Measurements from ENCODE around the gene TDRD9. TPM values are rescaled to one million over a fixed set of nuclear protein-coding genes. Genes with fewer than 3 reads are reported as not detected.

Gene TDRD9
- total RNA-seq, 1 donor from 2014 or later: 0.19 TPM

DNA sequence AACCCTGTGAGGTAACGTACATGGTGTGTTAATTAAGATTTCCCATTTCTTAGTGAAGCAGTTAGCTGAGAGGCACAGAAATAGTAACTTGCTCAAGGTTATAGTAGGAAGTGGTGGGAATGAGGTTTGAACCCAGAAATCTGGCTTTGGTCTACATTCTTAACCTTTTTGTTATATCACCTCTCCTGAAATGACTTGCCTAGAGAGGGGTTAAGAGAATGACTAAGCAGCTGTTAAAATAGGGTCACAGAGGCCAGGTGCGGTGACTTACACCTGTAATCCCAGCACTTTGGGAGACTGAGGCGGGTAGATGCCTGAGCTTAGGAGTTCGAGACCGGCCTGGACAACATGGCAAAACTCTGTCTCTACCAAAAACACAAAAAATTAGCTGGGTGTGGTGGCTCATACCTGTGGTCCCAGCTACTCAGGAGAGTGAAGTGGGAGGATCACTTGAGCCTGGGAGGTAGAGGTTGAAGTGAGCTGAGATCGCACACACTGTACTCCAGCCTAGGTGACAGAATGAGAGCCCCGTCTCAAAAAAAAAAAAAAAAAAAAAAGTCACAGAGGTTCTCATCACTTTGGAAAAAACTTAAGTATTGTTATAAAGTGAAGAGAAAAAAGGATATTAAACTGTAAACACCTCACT lies 71.7 kb downstream of the TDRD9 start:
- no peaks in the 10 kb centered on the region for H3K9me3 Mint-ChIP-seq
- H3K27me3 Mint-ChIP-seq: peaks cover 8% of the 10 kb centered on the region
- H3K4me3 Mint-ChIP-seq: no peak overlapping the region
- DNase-seq: no peak
- H3K36me3 Mint-ChIP-seq (ENCODE audit: low read depth): no peaks in the 10 kb centered on the region
- H3K4me1 Mint-ChIP-seq: no peaks in the 10 kb centered on the region
- intact Hi-C loops (cut with micrococcal nuclease): no loop called here
- H3K27ac Mint-ChIP-seq: no peak overlapping the region

DNA sequence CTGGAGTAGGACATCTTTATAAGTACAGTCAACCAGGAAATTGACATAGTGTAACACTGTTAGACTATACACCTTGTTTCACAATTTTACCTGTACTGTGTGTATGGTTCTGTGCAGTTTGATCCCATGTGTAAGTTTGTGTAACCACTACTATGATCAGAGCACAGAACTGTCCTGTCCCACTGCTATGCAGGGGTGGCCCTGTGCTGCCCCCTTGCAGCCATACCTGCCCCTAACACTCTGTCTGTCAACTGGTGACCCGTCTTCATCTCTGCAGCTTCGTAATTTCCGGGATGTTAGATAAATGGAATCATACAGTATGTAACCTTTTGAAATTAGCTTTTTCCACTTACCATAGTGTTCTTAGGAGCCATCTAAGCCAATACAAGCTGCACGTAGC lies 72.7 kb downstream of the TDRD9 start:
- Mint-ChIP-seq H3K9me3 (no peaks in the 10 kb centered on the region), H3K27me3 (peaks cover 5% of the 10 kb centered on the region), H3K36me3 (ENCODE audit: low read depth) (no peaks in the 10 kb centered on the region), H3K4me3 (no peak overlapping the region), H3K4me1 (no peaks in the 10 kb centered on the region), H3K27ac (no peak overlapping the region)
- intact Hi-C loops (cut with micrococcal nuclease): no loop called here
- no peak for DNase-seq

DNA sequence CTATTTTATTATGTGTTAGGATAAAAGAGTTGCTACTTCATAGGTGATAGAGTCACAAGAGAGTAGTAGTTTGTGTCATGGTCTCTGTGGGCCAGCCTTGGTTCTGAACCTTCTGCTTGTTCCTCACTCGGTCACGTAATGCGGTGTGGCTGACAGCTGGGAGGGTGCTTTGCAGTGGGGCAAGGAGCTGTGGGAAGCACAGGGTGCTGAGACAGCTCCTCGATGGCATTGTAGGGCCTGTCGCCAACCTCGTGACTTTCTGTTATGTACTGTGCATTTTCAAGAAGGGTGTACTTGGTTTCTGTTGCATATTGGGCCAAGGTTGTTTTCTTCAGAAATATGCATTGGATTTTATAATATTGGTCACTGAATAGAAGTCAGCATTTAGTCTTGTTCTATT lies 75.4 kb downstream of the TDRD9 start:
- H3K27me3 Mint-ChIP-seq: peaks cover 5% of the 10 kb centered on the region
- no peak overlapping the region for H3K4me3 Mint-ChIP-seq
- intact Hi-C loops (cut with micrococcal nuclease): no loop called here
- H3K27ac Mint-ChIP-seq: no peak overlapping the region
- no peaks in the 10 kb centered on the region for H3K9me3 Mint-ChIP-seq
- DNase-seq: no peak
- no peaks in the 10 kb centered on the region for H3K36me3 Mint-ChIP-seq (ENCODE audit: low read depth)
- H3K4me1 Mint-ChIP-seq: no peaks in the 10 kb centered on the region

DNA sequence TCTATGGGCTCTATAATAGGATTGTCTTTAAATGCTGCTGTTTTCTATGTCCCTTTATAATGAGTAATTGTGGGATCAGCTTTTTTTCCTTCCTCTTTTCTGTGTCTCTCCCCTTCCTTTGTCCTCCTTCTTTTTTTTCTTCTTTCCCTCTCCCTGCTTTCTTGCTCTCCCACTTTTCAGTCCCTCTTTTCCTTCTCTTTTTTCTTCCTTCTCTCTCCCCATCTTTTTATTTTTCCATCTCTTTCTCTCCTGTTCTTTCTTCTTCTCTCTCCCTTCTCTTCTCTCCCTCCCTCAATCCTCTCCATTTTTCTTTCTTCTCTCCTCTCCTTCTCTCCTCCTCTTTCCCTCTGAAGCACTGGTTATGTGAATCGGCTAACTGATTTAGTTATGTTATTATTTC lies 76.6 kb downstream of the TDRD9 start:
- H3K27me3 Mint-ChIP-seq: peaks cover 5% of the 10 kb centered on the region
- intact Hi-C loops (cut with micrococcal nuclease): no loop called here

DNA sequence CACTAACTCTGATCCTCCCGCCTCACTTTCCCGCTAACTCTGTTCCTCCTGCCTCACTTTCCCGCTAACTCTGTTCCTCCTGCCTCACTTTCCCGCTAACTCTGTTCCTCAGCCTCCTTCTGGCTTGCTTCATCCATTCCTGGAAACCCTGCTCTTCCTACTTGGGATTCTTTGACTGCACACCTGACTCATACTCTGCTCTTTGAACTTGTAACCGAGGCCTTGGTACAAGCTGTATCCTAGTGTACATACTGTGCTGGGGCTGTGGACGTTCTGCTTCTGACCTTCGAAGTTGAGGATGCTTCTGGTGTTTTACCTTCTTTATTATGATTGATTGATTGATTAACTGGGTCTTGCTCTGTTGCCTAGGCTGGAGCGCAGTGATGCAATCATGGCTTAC lies 77.2 kb downstream of the TDRD9 start:
- DNase-seq: no peak
- peaks cover 5% of the 10 kb centered on the region for H3K27me3 Mint-ChIP-seq
- intact Hi-C loops (cut with micrococcal nuclease): no loop called here
- H3K4me1 Mint-ChIP-seq: no peaks in the 10 kb centered on the region
- H3K9me3 Mint-ChIP-seq: no peaks in the 10 kb centered on the region
- no peak overlapping the region for H3K4me3 Mint-ChIP-seq
- no peaks in the 10 kb centered on the region for H3K36me3 Mint-ChIP-seq (ENCODE audit: low read depth)
- H3K27ac Mint-ChIP-seq: no peak overlapping the region

More for the DNA sequence above, 76.6 kb downstream of the TDRD9 start:
- H3K4me1 Mint-ChIP-seq: no peaks in the 10 kb centered on the region
- no peaks in the 10 kb centered on the region for H3K36me3 Mint-ChIP-seq (ENCODE audit: low read depth)
- H3K4me3 Mint-ChIP-seq: no peak overlapping the region
- H3K27ac Mint-ChIP-seq: no peak overlapping the region
- no peak for DNase-seq
- H3K9me3 Mint-ChIP-seq: no peaks in the 10 kb centered on the region

DNA sequence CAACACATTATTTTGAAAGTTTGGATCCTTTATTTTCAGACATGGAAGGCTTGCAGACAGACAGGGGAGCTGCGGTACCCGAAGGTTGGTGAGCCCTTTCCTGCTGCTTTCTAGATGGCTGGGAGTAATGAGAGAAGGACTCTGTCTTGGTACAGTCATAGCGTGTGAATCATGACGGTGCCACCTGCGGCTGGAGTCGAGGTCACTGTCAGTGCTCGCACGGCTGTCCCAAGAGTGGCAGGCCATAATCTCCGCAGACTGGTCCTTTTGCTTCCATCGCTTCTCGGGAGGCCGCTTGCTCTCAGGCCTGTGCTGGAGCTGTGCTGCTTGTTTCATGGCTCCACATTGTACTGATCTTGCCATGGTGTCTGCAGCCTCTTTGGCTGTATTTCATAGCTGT lies 78.9 kb downstream of the TDRD9 start:
- no peak overlapping the region for H3K4me3 Mint-ChIP-seq
- DNase-seq: peak; percentile 46

DNA sequence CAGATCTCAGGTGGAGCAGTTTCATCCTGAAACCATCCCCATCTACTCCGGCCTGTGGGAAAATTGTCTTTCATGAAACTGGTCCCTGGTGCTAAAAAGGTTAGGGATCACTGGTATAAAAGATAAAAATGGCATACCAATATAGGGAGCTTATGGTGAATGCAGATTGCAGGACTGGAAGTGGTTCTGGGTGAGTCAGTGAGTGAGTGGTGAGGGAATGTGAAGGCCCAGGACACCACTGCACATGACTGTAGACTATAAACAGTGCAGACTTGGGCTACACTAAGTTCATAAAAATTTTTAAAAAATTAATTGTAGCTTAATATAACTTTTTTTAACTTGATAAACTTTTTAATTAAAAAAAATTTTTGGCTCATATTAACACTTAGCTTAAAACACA lies 81.0 kb downstream of the TDRD9 start:
- intact Hi-C loops (cut with micrococcal nuclease): no loop called here

More for the DNA sequence above, 78.9 kb downstream of the TDRD9 start:
- no peaks in the 10 kb centered on the region for H3K4me1 Mint-ChIP-seq
- H3K36me3 Mint-ChIP-seq (ENCODE audit: low read depth): no peaks in the 10 kb centered on the region
- intact Hi-C loops (cut with micrococcal nuclease): no loop called here
- peaks cover 4% of the 10 kb centered on the region for H3K27me3 Mint-ChIP-seq
- no peak overlapping the region for H3K27ac Mint-ChIP-seq
- H3K9me3 Mint-ChIP-seq: no peaks in the 10 kb centered on the region

DNA sequence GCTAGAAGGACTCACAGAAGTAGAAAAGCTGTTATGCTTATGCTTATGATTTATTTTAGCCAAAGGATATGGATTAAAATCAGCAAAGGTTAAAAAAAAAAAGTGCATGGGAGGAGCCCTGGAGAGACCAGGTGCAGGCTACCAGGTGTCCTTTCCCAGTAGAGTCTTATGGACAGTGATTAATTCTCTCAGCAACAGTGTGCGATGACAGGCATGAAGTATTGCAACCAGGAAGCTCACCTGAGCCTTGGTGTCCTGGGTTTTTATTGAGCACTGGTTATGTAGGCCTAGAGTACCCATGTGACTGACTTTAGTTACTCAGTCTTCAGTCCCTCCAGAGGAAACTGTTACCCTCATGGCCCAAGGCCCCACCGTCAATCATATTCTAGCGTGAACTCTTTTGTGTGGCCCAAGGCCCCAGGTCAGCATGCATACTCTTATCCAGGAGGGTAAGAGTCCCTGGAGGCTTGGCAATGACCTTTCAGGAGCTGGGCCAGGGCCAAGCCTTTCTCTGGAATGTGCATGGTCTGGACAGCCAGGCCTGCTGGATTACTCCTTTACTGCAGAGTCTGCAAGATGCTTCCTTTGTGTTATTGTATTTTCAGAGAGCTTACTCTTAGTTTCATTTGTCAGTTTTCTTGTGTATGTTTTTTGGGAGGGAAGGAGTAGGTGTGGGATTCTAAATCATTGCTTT lies 83.7 kb downstream of the TDRD9 start:
- Mint-ChIP-seq H3K4me3 (no peak overlapping the region), H3K27ac (no peak overlapping the region), H3K27me3 (peaks cover 3% of the 10 kb centered on the region), H3K4me1 (no peaks in the 10 kb centered on the region), H3K36me3 (ENCODE audit: low read depth) (no peaks in the 10 kb centered on the region), H3K9me3 (no peaks in the 10 kb centered on the region)
- no peak for DNase-seq
- intact Hi-C loops (cut with micrococcal nuclease): no loop called here

More for the DNA sequence above, 81.0 kb downstream of the TDRD9 start:
- DNase-seq: no peak
- H3K27me3 Mint-ChIP-seq: peaks cover 4% of the 10 kb centered on the region
- H3K4me3 Mint-ChIP-seq: no peak overlapping the region
- H3K27ac Mint-ChIP-seq: no peak overlapping the region
- H3K9me3 Mint-ChIP-seq: no peaks in the 10 kb centered on the region
- H3K36me3 Mint-ChIP-seq (ENCODE audit: low read depth): no peaks in the 10 kb centered on the region
- H3K4me1 Mint-ChIP-seq: no peaks in the 10 kb centered on the region

DNA sequence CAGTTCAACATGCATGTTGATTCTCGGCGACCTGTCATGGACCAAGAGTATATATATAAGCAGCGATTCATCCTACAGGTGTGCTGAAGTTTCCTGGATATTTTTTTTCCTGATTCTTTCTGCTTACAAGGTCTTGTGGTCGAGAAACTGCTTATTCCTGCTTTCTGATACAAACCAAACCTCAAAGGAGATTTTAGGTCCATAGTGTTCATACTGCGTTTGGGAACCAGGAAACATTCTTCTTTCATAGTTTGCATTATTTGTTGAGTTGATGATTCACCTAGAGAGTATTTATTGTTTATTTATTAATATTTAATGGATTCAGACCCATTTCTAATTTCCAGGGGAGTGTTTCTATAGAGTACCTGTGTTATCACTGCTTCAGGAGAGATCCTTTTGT lies 86.5 kb downstream of the TDRD9 start:
- Mint-ChIP-seq H3K27ac (no peak overlapping the region), H3K4me1 (no peaks in the 10 kb centered on the region), H3K36me3 (ENCODE audit: low read depth) (no peaks in the 10 kb centered on the region), H3K9me3 (no peaks in the 10 kb centered on the region), H3K27me3 (peaks cover 12% of the 10 kb centered on the region), H3K4me3 (no peak overlapping the region)
- intact Hi-C loops (cut with micrococcal nuclease): no loop called here
- DNase-seq: no peak

DNA sequence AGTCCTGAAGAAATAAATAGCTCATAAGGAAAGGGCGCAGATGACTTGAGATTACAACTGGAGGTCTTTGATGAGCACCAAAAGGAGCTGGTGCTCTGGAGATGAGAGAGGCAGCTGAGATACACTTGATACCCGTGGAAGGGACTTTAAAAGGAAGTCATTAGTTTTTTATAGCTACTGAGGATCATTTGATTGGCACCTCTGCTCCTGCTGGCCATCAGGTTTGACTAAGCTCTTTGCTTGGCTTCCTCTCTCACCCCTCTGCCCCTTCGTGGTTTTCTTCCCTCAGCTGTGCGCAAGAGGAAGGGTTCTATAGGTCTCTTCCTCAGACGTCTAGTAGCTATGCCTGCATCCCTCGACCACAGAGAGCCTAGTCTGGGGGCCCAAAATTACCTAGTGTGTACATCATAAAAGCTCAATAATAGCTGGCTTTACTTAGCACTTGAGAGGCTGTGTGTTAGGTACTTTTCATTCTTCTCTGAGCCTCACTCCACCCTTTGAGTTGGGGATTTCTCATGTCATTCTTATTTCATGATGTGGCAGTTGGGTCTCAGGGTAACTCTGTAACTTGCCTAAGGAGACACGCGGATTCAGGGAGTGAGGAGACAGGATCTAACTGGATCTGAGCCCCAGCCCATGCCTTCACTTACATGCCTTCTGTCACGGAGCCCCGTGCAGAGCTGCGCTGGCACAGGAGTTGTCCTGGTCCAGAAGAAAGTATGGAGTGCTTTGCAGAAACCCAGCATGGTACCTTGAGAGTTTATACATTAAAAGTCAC lies 88.8 kb downstream of the TDRD9 start:
- peaks cover 14% of the 10 kb centered on the region for H3K27me3 Mint-ChIP-seq
- no peaks in the 10 kb centered on the region for H3K4me1 Mint-ChIP-seq
- no peaks in the 10 kb centered on the region for H3K36me3 Mint-ChIP-seq (ENCODE audit: low read depth)
- H3K9me3 Mint-ChIP-seq: no peaks in the 10 kb centered on the region
- no peak overlapping the region for H3K27ac Mint-ChIP-seq
- intact Hi-C loops (cut with micrococcal nuclease): no loop called here
- DNase-seq: no peak
- no peak overlapping the region for H3K4me3 Mint-ChIP-seq

DNA sequence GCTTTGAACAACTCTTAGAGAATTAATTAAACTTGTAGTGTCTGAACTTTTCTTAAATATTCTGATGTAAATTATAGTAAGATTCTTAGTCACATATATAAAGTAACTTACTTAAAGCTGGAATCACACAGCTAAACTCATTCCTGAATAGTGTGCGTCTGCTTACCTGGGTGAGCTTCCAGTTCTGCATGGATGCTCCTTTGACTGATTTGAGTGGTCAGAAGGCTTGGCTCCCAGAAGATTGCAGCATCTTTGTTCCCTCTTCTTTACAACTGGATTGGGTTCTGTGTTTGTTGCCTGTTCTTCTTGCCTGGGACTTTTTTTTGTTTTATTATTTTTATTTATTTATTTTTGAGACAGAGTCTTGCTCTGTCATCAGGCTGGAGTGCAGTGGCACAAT lies 90.8 kb downstream of the TDRD9 start:
- intact Hi-C loops (cut with micrococcal nuclease): no loop called here
- Mint-ChIP-seq H3K4me1 (no peaks in the 10 kb centered on the region), H3K9me3 (no peaks in the 10 kb centered on the region), H3K36me3 (ENCODE audit: low read depth) (no peaks in the 10 kb centered on the region), H3K27me3 (peaks cover 14% of the 10 kb centered on the region), H3K4me3 (no peak overlapping the region), H3K27ac (no peak overlapping the region)
- DNase-seq: no peak

DNA sequence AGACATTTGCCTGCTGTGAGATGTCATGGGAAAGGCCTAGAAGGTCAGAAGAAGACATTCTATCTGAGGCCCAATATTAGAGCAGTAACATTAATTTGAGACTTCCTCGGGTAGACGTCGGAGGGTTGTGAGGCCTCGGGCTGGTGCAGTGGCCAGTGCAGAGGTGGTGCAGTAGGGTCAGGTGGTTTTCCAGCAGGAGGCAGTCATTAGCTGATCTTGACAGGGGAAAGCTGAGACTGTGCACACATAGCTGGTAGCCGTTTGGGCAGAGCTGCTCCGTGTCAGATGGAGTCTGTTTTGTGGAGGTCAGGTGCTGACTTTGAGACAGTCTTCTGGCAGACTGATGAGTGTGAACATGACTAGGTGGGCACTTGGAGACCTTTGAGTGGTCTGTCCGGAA lies 91.5 kb downstream of the TDRD9 start:
- Mint-ChIP-seq H3K27me3 (peaks cover 14% of the 10 kb centered on the region), H3K4me1 (no peaks in the 10 kb centered on the region), H3K4me3 (no peak overlapping the region), H3K36me3 (ENCODE audit: low read depth) (no peaks in the 10 kb centered on the region), H3K9me3 (no peaks in the 10 kb centered on the region), H3K27ac (no peak overlapping the region)
- intact Hi-C loops (cut with micrococcal nuclease): no loop called here
- no peak for DNase-seq

DNA sequence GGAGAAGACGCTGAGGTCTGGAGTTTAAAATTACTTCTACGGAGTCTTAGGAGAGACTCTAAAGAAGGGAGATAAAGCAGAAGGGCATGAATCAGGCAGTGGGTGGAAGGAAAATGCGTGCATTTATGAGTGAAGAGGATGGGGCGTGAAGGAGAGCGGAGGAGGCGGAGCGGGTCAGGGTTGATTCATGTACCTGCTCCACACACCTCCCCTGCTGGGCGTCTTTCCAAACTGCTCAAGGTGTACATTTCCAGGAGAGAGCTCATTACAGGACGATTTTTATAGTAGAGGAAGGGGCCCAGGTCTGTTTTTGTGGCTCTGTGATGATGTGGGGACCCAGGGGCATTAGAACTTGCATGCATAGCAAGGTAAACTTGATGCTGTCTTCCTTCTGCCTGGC lies 92.2 kb downstream of the TDRD9 start:
- no peaks in the 10 kb centered on the region for H3K4me1 Mint-ChIP-seq
- no peaks in the 10 kb centered on the region for H3K9me3 Mint-ChIP-seq
- H3K4me3 Mint-ChIP-seq: no peak overlapping the region
- intact Hi-C loops (cut with micrococcal nuclease): no loop called here
- no peak for DNase-seq
- no peak overlapping the region for H3K27ac Mint-ChIP-seq
- H3K27me3 Mint-ChIP-seq: peaks cover 15% of the 10 kb centered on the region
- H3K36me3 Mint-ChIP-seq (ENCODE audit: low read depth): no peaks in the 10 kb centered on the region

DNA sequence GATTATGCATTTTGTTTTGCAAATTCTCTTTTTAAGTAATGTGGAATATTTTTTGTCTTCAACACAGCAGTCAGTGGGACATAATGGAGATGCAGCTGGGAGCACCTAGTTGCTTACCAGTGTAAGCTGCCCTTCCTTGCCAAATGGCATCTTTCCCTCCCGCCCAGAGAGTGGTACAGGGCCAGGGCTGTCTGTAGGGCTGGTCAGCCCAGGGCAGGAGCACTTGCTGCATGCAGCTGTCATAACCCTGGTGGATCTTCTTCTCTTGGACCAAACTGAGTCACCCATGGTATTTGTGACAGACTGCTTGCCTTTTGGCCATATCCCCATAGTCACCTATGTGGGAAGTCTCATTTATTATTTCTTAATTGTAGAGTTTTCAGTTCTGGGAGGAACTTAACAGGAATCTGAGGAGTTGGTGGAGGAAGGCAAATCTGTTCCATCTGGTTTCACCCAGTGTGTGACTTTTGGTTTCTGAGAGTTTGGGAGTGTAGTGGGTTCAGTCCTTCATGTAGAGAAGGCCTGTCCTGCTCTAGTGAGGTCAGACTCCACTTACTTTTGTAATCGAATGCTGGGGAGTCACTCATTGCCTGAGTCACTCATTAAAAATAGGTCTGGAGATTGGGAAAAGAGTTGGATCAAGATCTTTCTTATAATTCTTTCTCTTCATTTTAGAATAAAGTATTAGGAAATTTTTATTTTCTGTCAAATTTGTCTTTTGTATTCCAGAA lies 95.2 kb downstream of the TDRD9 start:
- no peak overlapping the region for H3K27ac Mint-ChIP-seq
- intact Hi-C loops (cut with micrococcal nuclease): no loop called here
- no peaks in the 10 kb centered on the region for H3K36me3 Mint-ChIP-seq (ENCODE audit: low read depth)
- no peaks in the 10 kb centered on the region for H3K4me1 Mint-ChIP-seq
- H3K27me3 Mint-ChIP-seq: peaks cover 16% of the 10 kb centered on the region
- no peaks in the 10 kb centered on the region for H3K9me3 Mint-ChIP-seq
- H3K4me3 Mint-ChIP-seq: no peak overlapping the region
- DNase-seq: no peak
